Upper lobe of left lung (tissue), 6 donors: ENCODE results near the gene TDRD6. TPM values are rescaled to one million over a fixed set of nuclear protein-coding genes. Genes with fewer than 3 reads are reported as not detected.

ENCODE experiments used
- ATAC-seq, 2 donors: fragments of 200-7000 bp; cut with Tn5 transposase; one replicate each; pipeline ENCODE4 v1.9.1; 2022; ENCODE audit warnings: mild to moderate bottlenecking in 2 of 2, moderate library complexity in 2 of 2; ENCODE audit not compliant: low FRiP score in 2 of 2
- DNase-seq, 2 donors: peaks; one replicate each; pipeline ENCODE4 v3.0.0-alpha.2; 2019 to 2020
- H3K27ac ChIP-seq, 4 donors: fragments of 200-600 bp; sonication (generic); one replicate each; pipeline ENCODE4 v1.5.1; 2016 to 2019
- H3K27me3 ChIP-seq, 4 donors: fragments of 200-600 bp; sonication (generic); one replicate each; pipeline ENCODE4 v1.5.1; 2017 to 2019
- H3K36me3 ChIP-seq, 4 donors: fragments of 200-600 bp; sonication (generic); one replicate each; pipeline ENCODE4 v1.5.1; 2016 to 2019
- H3K4me1 ChIP-seq, 4 donors: fragments of 200-600 bp; sonication (generic); one replicate each; pipeline ENCODE4 v1.5.1; 2018 to 2019
- H3K4me3 ChIP-seq, 4 donors: fragments of 200-600 bp; sonication (generic); one replicate each; pipeline ENCODE4 v1.5.1; 2017 to 2019; ENCODE audit warnings: mild to moderate bottlenecking in 2 of 4, moderate library complexity in 1 of 4
- H3K9me3 ChIP-seq, 4 donors: fragments of 200-600 bp; sonication (generic); one replicate each; pipeline ENCODE4 v1.5.1; 2018 to 2019
- EP300 ChIP-seq, 4 donors: sonication (generic); formaldehyde crosslinking; IDR thresholded peaks; one replicate each; pipeline ENCODE4 v1.5.1; 2017; ENCODE audit warnings: antibody characterized with exemption in 4 of 4, control low read depth in 2 of 4
- POLR2A ChIP-seq, 4 donors: fragments of 450-650 bp; IDR thresholded peaks; one replicate each; pipeline ENCODE4 v1.5.1; 2016 to 2017; ENCODE audit warnings: antibody characterized with exemption in 4 of 4, mild to moderate bottlenecking in 2 of 4
- POLR2AphosphoS5 ChIP-seq, 2 donors: sonication (generic); formaldehyde crosslinking; IDR thresholded peaks; one replicate each; pipeline ENCODE4 v1.5.1; 2017; ENCODE audit warnings: antibody characterized with exemption in 2 of 2
- WGBS, 2 donors: methylation state at CpG; one replicate each; pipeline ENCODE4 v1.1.5; 2017 to 2018; 5-methylcytosine and 5-hydroxymethylcytosine counted together
- total RNA-seq, 6 donors: library from RNA; depleted of rRNA in 4 of 6; stranded (reverse); fragments of >200 nt in 4 of 6; gene quantifications; one replicate each; pipeline versions ENCODE4 v1.1.0 to v1.2.1, GENCODE V29; 2016 to 2021
- TF ChIP-seq, protein P1 (sequence below), 6 experiments: fragments of 450-650 bp in 4 of 6; fragments of 200-600 bp in 2 of 6; sonication (generic) in 2 of 6; IDR thresholded peaks; one replicate each; pipeline ENCODE4 v1.5.1; 2016 to 2019; ENCODE audit warnings: antibody characterized with exemption in 6 of 6
- donor health status: DM: no; HTN: no; CAD: no; lungs with moderate emphysema.
- donor health status: DM: no; HTN: yes; CAD: no; lungs with severe emphysema.

The TDRD6 gene, protein sequence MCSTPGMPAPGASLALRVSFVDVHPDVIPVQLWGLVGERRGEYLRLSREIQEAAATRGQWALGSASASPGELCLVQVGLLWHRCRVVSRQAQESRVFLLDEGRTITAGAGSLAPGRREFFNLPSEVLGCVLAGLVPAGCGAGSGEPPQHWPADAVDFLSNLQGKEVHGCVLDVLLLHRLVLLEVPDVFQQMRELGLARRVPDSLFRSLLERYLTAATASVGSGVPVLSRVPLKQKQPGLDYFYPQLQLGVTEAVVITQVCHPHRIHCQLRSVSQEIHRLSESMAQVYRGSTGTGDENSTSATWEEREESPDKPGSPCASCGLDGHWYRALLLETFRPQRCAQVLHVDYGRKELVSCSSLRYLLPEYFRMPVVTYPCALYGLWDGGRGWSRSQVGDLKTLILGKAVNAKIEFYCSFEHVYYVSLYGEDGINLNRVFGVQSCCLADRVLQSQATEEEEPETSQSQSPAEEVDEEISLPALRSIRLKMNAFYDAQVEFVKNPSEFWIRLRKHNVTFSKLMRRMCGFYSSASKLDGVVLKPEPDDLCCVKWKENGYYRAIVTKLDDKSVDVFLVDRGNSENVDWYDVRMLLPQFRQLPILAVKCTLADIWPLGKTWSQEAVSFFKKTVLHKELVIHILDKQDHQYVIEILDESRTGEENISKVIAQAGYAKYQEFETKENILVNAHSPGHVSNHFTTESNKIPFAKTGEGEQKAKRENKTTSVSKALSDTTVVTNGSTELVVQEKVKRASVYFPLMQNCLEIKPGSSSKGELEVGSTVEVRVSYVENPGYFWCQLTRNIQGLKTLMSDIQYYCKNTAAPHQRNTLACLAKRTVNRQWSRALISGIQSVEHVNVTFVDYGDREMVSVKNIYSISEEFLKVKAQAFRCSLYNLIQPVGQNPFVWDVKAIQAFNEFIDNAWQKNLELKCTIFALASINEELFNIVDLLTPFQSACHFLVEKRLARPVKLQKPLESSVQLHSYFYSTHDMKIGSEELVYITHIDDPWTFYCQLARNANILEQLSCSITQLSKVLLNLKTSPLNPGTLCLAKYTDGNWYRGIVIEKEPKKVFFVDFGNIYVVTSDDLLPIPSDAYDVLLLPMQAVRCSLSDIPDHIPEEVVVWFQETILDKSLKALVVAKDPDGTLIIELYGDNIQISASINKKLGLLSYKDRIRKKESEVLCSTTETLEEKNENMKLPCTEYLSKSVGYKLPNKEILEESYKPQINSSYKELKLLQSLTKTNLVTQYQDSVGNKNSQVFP (N-terminal part only)
- 1 to 10 TPM in 2 of 6 donors, under 1 TPM in 4; 0.15 to 3.1 (median 0.53) TPM for total RNA-seq

DNA sequence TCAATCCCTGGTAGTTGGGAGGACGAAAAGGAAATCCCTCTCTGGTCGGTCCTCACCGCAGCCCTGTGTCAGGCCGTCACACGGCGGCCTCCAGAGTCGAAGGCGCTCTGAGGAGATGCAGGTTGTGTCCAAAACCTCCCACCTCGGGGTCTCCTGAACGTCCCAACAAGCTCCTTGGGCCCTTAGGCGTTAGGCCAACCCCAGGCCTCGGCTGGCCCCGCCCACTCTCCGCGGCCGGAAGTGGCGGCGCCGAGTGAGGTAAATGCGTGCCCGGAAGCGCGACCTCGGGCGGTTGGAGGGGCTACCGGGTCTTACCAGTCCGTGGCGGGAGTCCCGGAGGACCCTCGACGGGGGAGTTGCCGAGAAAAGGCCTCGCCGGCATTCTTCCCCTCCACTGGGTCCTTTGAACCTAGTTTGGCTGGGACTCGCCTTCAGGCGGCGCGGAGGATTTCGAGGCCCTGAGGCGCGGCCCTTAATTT is at the start of gene TDRD6:
Gene TDRD6, plus strand, starts transcription at position 267 of the 479 bp plus-strand sequence. CDS start 244 bp downstream, outside the sequence.
- no peaks in the 10 kb centered on the region for H3K9me3 ChIP-seq
- H3K27ac ChIP-seq: no peak within 1 kb of the TSS
- WGBS, 2 donors: 89 to 94% methylated on average over 21 to 41 of the region's 41 CpGs
- ATAC-seq: no peak
- peak in 1 of 2 donors; percentile 77 for DNase-seq
- no peaks in the 10 kb centered on the region for H3K4me1 ChIP-seq
- TF ChIP-seq EP300 (IDR thresholded peaks at IDR 0.05): no peak
- TF ChIP-seq POLR2AphosphoS5 (IDR thresholded peaks at IDR 0.05): no peak
- no peak for TF ChIP-seq POLR2A (IDR thresholded peaks at IDR 0.05)
- TF ChIP-seq, protein P1, sequence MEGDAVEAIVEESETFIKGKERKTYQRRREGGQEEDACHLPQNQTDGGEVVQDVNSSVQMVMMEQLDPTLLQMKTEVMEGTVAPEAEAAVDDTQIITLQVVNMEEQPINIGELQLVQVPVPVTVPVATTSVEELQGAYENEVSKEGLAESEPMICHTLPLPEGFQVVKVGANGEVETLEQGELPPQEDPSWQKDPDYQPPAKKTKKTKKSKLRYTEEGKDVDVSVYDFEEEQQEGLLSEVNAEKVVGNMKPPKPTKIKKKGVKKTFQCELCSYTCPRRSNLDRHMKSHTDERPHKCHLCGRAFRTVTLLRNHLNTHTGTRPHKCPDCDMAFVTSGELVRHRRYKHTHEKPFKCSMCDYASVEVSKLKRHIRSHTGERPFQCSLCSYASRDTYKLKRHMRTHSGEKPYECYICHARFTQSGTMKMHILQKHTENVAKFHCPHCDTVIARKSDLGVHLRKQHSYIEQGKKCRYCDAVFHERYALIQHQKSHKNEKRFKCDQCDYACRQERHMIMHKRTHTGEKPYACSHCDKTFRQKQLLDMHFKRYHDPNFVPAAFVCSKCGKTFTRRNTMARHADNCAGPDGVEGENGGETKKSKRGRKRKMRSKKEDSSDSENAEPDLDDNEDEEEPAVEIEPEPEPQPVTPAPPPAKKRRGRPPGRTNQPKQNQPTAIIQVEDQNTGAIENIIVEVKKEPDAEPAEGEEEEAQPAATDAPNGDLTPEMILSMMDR (IDR thresholded peaks at IDR 0.05): no peak
- H3K27me3 ChIP-seq: no peaks in the 10 kb centered on the region
- H3K4me3 ChIP-seq: no peak within 1 kb of the TSS
- H3K36me3 ChIP-seq: no peaks in the 10 kb centered on the region

DNA sequence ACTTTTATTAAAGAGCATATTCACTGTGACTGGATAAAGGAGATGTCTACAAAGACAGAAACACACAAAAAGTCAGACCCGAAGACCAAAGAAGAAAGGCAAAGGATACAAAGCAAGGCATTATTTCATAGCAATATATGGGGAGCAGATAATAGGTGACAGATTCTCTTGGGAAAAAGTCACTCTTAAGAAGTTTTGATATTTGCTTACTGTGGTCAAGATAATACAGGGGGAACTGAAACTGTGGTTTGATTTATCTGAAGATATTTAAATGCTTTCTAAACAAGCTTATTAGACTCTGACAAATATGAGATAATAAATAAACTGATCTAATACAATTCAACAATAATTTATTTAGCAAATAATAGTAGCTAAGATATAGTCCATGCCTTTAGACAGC is 49.8 kb upstream of the TDRD6 start:
- no peak overlapping the region for H3K27ac ChIP-seq
- DNase-seq: no peak
- 94 to 100% methylated on average over 1 of the region's 1 CpG for WGBS, 2 donors

DNA sequence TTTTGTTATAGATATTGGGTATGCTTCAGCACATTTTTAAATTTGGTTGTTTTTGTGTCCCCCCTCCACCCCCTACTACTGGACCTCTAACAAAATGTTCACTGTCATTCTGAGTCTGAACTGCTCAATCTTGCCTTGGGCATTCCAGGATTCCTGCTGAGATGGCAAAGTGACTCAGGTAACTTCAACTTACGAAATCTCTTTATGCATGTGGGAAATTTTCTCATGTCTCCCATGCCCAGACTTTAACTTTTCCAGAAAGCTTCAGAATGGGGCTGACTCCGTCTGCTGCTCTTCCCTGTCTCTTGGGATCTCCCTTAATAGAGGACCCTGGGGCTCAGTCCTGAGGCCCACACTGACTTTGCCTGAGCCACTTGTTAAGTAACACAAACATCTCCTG is 49.0 kb upstream of the TDRD6 start:
- Histone ChIP-seq H3K9me3 (no peaks in the 10 kb centered on the region), H3K27ac (no peak overlapping the region), H3K4me3 (no peak overlapping the region), H3K27me3 (no peaks in the 10 kb centered on the region), H3K4me1 (no peaks in the 10 kb centered on the region), H3K36me3 (no peaks in the 10 kb centered on the region)
- no peak for DNase-seq
- TF ChIP-seq, protein P1 (IDR thresholded peaks at IDR 0.05): no peak
- no peak for TF ChIP-seq EP300 (IDR thresholded peaks at IDR 0.05)
- TF ChIP-seq POLR2A (IDR thresholded peaks at IDR 0.05): no peak
- TF ChIP-seq POLR2AphosphoS5 (IDR thresholded peaks at IDR 0.05): no peak
- 85 to 98% methylated on average over 2 of the region's 2 CpGs for WGBS, 2 donors
- ATAC-seq: no peak

More for the DNA sequence above, 49.8 kb upstream of the TDRD6 start:
- Histone ChIP-seq H3K4me1 (no peaks in the 10 kb centered on the region), H3K4me3 (no peak overlapping the region), H3K9me3 (no peaks in the 10 kb centered on the region), H3K36me3 (no peaks in the 10 kb centered on the region), H3K27me3 (no peaks in the 10 kb centered on the region)
- ATAC-seq: no peak
- TF ChIP-seq, protein P1 (IDR thresholded peaks at IDR 0.05): no peak
- TF ChIP-seq POLR2A (IDR thresholded peaks at IDR 0.05) (no peak), POLR2AphosphoS5 (IDR thresholded peaks at IDR 0.05) (no peak), EP300 (IDR thresholded peaks at IDR 0.05) (no peak)

DNA sequence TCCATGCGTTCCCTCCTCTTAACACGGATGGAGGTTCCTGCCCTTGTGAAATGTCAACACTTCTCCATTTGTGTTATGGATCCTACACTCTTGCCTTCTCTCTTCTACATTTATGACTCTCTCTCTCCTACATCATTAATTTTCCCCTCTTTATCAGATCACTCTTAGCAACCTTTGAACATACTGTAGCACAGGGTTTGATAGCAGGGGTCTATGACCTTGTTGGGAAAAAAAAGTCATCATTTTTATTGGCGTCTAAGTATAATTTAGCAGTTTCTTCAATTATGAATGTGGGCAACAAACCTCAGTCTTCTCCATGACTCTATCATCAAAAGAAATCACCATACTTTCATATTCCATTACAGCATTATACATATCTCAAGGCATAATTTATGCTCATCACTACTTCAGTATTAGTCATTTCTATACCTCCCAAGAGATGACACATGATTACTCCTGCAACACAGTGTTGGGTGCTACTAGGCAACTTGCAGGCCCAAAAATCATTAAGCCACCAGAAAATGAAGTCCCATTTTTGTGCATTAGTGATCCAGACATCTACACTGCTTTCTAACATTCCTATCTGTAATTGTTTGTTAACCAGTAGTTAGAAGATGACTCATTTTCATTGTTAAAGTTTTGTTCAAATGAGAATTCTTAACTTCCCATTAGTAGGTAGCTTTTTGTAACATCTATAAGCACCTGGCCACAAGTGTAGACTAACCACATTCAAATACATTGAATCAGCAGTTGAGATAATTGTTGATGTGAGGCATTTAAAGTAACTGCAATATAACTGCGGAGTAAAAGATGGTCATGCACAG is 44.5 kb upstream of the TDRD6 start:
- Histone ChIP-seq H3K27ac (no peak overlapping the region), H3K9me3 (no peaks in the 10 kb centered on the region), H3K27me3 (no peaks in the 10 kb centered on the region), H3K4me3 (no peak overlapping the region), H3K36me3 (no peaks in the 10 kb centered on the region), H3K4me1 (no peaks in the 10 kb centered on the region)
- ATAC-seq (no peak), DNase-seq (no peak)
- TF ChIP-seq EP300 (IDR thresholded peaks at IDR 0.05): no peak
- TF ChIP-seq POLR2A (IDR thresholded peaks at IDR 0.05): no peak
- 83 to 91% methylated on average over 4 of the region's 4 CpGs for WGBS, 2 donors
